ENCODE results near the gene FUT6. TPM values are rescaled to one million over a fixed set of nuclear protein-coding genes. Genes with fewer than 3 reads are reported as not detected.

The FUT6 gene
- total RNA-seq, 4 donors from 2014 or later, result 3.0 TPM; not detected in 3

DNA sequence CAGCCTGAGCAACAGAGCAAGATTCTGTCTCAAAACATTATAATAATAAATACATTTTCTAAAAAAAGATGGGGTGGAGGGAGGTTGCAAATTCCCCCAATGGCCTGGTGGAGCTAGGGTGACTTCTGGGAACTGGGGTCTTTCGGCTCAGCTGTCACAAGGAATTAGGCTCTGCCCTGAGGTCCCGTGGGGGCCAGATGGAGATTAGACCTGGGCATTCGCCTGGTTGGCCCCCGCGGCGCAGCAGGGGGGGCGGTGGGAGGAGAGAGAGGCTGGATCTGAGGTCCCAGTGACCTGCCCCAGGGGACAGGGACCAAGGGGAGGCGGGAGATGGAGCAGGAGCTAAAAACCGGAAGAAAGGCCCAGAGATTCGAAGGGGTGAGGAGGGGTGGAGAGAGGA lies 14.8 kb downstream of the FUT6 start:
- Histone ChIP-seq H3K4me3 (no peak overlapping the region), H3K9me3 (no peaks in the 10 kb centered on the region), H3K36me3 (no peaks in the 10 kb centered on the region), H3K27ac (no peak overlapping the region), H3K27me3 (peaks cover 20% of the 10 kb centered on the region), H3K4me1 (peaks cover 0 to 56% (median 21%) of the 10 kb centered on the region in 3 donors)
- WGBS, 2 donors (ENCODE audit: low coverage in 1 of 2), result 84 to 98% methylated on average over 7 to 10 of the region's 10 CpGs
- ATAC-seq, result no peak
- TF ChIP-seq, protein P1, sequence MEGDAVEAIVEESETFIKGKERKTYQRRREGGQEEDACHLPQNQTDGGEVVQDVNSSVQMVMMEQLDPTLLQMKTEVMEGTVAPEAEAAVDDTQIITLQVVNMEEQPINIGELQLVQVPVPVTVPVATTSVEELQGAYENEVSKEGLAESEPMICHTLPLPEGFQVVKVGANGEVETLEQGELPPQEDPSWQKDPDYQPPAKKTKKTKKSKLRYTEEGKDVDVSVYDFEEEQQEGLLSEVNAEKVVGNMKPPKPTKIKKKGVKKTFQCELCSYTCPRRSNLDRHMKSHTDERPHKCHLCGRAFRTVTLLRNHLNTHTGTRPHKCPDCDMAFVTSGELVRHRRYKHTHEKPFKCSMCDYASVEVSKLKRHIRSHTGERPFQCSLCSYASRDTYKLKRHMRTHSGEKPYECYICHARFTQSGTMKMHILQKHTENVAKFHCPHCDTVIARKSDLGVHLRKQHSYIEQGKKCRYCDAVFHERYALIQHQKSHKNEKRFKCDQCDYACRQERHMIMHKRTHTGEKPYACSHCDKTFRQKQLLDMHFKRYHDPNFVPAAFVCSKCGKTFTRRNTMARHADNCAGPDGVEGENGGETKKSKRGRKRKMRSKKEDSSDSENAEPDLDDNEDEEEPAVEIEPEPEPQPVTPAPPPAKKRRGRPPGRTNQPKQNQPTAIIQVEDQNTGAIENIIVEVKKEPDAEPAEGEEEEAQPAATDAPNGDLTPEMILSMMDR (IDR thresholded peaks at IDR 0.05), result no peak
- no peak for TF ChIP-seq EP300 (IDR thresholded peaks at IDR 0.05)
- no peak for TF ChIP-seq POLR2AphosphoS5 (IDR thresholded peaks at IDR 0.05)
- no peak for TF ChIP-seq POLR2A (IDR thresholded peaks at IDR 0.05)

DNA sequence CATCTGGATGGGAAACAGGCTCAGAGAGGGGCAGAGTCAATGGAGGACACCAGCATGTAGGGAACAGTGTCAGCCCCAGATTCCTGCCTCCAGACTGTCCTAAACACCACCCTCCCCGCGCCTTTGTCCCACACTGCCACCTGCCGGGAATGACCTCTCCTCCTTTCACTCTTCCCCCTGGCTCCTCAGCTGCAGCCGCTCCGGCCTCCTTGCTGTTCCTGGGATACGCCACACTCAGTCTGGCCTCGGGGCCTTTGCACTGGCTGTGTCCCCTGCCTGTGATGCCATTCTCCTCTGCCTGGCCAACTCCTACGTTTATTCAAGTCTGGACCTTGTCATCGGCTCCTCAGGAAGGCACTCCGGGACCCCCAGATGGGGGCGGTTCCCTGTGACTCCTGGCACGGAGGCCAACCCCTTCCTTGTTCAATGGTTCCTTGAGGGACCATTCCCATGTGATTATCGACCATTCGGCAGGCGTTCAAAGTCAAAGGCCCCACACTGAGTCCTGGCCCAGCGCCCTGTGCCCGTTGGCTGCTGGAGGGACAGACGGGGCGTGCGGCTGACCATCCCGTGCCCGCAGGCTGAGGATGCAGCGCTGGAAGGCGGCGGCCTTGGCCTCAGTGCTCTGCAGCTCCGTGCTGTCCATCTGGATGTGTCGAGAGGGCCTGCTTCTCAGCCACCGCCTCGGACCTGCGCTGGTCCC lies 15.8 kb downstream of the FUT6 start:
- H3K9me3 ChIP-seq, result no peaks in the 10 kb centered on the region
- no peak overlapping the region for H3K4me3 ChIP-seq
- H3K36me3 ChIP-seq, result no peaks in the 10 kb centered on the region
- TF ChIP-seq EP300 (IDR thresholded peaks at IDR 0.05) (no peak), POLR2A (IDR thresholded peaks at IDR 0.05) (no peak), POLR2AphosphoS5 (IDR thresholded peaks at IDR 0.05) (no peak)
- TF ChIP-seq, protein P1 (IDR thresholded peaks at IDR 0.05), result no peak
- no peak overlapping the region for H3K27ac ChIP-seq
- ATAC-seq, result no peak
- H3K27me3 ChIP-seq, result peaks cover 10% of the 10 kb centered on the region
- peaks cover 0 to 46% (median 11%) of the 10 kb centered on the region in 3 donors for H3K4me1 ChIP-seq
- WGBS, 2 donors (ENCODE audit: low coverage in 1 of 2), result 70% methylated on average over 11 of the region's 30 CpGs; no CpG with 5 or more reads in 1 of the 2 donors

DNA sequence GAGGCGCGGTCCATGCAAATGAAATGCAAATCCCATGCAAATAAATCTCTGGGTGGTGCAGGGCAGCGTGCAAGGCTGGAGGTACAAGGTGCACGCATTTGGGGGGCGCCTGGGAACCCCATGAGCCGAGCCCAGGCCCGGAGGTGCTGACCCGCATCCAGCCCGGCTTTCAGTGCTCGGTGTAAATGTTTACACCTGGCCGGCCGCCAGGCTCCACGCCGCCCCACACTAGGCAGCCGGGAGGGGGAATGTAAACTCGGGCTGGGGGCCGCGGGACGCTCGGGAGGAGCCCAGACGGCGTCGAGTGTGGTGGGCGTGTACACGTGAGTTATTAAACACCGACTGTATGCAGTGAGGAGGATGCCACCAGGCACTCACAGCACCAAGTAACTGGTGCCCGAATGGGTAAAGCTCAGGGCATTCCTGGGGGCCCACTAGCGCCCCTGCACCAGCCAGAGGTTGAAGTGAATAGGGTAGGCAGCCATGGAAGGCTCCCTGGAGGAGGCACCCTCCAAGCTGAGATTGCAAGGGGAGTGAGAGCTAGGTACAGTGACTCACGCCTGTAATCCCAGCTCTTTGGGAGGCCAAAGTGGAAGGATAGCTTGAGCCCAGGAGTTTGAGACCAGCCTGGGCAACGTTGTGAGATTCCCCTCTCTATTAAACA lies 17.2 kb downstream of the FUT6 start:
- Histone ChIP-seq H3K27me3 (no peaks in the 10 kb centered on the region), H3K9me3 (no peaks in the 10 kb centered on the region), H3K4me3 (no peak overlapping the region), H3K27ac (no peak overlapping the region), H3K36me3 (no peaks in the 10 kb centered on the region), H3K4me1 (peaks cover 0 to 33% (median 6%) of the 10 kb centered on the region in 3 donors)
- no peak for ATAC-seq
- TF ChIP-seq, protein P1 (IDR thresholded peaks at IDR 0.05), result no peak
- TF ChIP-seq POLR2AphosphoS5 (IDR thresholded peaks at IDR 0.05) (no peak), EP300 (IDR thresholded peaks at IDR 0.05) (no peak), POLR2A (IDR thresholded peaks at IDR 0.05) (no peak)
- 17 to 31% methylated on average over 7 to 9 of the region's 30 CpGs for WGBS, 2 donors (ENCODE audit: low coverage in 1 of 2)

DNA sequence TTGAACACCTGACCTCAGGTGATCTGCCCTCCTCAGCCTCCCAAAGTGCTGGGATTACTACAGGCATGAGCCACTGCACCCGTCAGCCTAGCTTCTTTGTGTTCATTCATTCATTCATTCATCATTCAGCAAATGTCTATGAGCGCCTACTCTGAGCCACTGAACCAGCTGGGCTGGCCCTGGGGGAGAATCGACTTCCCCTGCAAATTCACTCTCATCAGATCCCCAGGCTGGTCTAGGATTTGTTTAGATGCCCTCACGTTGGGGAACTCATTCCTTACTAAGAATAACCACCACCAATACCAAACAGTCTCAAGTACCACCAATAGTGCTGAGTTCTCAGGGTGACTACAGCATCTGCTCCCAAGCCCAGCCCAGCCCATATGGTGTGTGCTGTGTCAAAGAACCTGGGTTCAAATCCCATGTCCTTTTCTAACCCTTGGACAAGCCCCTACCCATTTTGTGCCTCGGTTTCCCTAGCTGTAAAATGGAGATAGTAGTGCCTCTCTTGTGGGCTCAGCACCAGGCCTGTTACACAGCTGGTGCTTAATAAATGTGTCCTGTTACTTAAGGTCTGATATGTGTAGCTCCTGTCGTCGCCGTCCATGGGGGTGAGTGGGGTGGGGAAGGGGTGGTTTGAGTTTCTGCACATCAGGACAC lies 17.9 kb downstream of the FUT6 start:
- peaks cover 0 to 26% (median 6%) of the 10 kb centered on the region in 3 donors for H3K4me1 ChIP-seq
- no peaks in the 10 kb centered on the region for H3K27me3 ChIP-seq
- ATAC-seq, result no peak
- H3K27ac ChIP-seq, result no peak overlapping the region
- 27 to 66% methylated on average over 3 to 4 of the region's 8 CpGs for WGBS, 2 donors (ENCODE audit: low coverage in 1 of 2)
- no peaks in the 10 kb centered on the region for H3K36me3 ChIP-seq
- H3K4me3 ChIP-seq, result no peak overlapping the region
- TF ChIP-seq POLR2AphosphoS5 (IDR thresholded peaks at IDR 0.05), result no peak
- no peak for TF ChIP-seq POLR2A (IDR thresholded peaks at IDR 0.05)
- no peak for TF ChIP-seq EP300 (IDR thresholded peaks at IDR 0.05)
- no peaks in the 10 kb centered on the region for H3K9me3 ChIP-seq

DNA sequence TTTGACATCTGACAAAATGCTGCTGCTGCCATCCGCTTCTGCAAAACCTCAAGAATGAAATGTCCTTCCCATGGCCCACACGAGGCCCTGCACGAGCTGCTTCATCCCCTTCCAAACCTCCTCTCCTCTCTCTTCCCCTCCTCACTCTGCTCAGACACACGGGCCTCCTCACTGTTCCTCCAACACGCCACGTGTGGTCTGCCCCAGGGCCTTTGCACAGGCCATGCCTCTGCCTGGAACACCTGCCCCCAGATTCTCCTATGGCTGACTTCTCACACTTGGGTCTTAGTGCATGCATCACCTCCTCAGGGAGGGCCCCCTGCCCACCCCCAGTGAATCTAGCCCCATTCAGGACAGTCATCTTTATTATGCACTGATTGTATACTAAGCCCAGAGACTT lies 18.7 kb downstream of the FUT6 start:
- H3K27ac ChIP-seq, result no peak overlapping the region
- H3K36me3 ChIP-seq, result no peaks in the 10 kb centered on the region
- no peak for ATAC-seq
- H3K4me1 ChIP-seq, result peaks cover 0 to 21% (median 6%) of the 10 kb centered on the region in 3 donors
- H3K9me3 ChIP-seq, result no peaks in the 10 kb centered on the region
- H3K27me3 ChIP-seq, result no peaks in the 10 kb centered on the region
- 46 to 58% methylated on average over 5 to 6 of the region's 6 CpGs for WGBS, 2 donors (ENCODE audit: low coverage in 1 of 2)
- no peak overlapping the region for H3K4me3 ChIP-seq
- TF ChIP-seq POLR2AphosphoS5 (IDR thresholded peaks at IDR 0.05) (no peak), POLR2A (IDR thresholded peaks at IDR 0.05) (no peak), EP300 (IDR thresholded peaks at IDR 0.05) (no peak)
- TF ChIP-seq, protein P1 (IDR thresholded peaks at IDR 0.05), result no peak
